ENCODE measurements around the gene UMODL1.
A peak's percentile ranks its signal among the peaks of the same experiment; 100 is the strongest.

Gene UMODL1

GRCh38 chr21:42085246-42086077 is 14.3 kb downstream of the UMODL1 start:
- no peak for DNase-seq (ENCODE audit: insufficient read length, low spot score)
- no peak for TF ChIP-seq POLR2A (IDR thresholded peaks at IDR 0.05; ENCODE audit: low read depth, low read length)
- FAIRE-seq: no peak

- DNase-seq (ENCODE audit: insufficient read length, low spot score) (no peak), FAIRE-seq (no peak)
- TF ChIP-seq POLR2A (IDR thresholded peaks at IDR 0.05; ENCODE audit: low read depth, low read length): no peak
These were observed 15.9 kb downstream of the UMODL1 start for GRCh38 chr21:42086969-42087368.

- FAIRE-seq: no peak
- no peak for DNase-seq (ENCODE audit: insufficient read length, low spot score)
These were observed 17.0 kb downstream of the UMODL1 start for GRCh38 chr21:42088148-42088547.

GRCh38 chr21:42088658-42089057 is 17.5 kb downstream of the UMODL1 start:
- no peak for FAIRE-seq
- no peak for DNase-seq (ENCODE audit: insufficient read length, low spot score)
- no peak for TF ChIP-seq POLR2A (IDR thresholded peaks at IDR 0.05; ENCODE audit: low read depth, low read length)

More at GRCh38 chr21:42088148-42088547, 17.0 kb downstream of the UMODL1 start:
- no peak for TF ChIP-seq POLR2A (IDR thresholded peaks at IDR 0.05; ENCODE audit: low read depth, low read length)

GRCh38 chr21:42089093-42089631 is 18.0 kb downstream of the UMODL1 start:
- TF ChIP-seq POLR2A (IDR thresholded peaks at IDR 0.05; ENCODE audit: low read depth, low read length): no peak
- no peak for FAIRE-seq
- DNase-seq (ENCODE audit: insufficient read length, low spot score): no peak

- TF ChIP-seq POLR2A (IDR thresholded peaks at IDR 0.05; ENCODE audit: low read depth, low read length): no peak
- FAIRE-seq: no peak
These were observed 18.7 kb downstream of the UMODL1 start for GRCh38 chr21:42089665-42090310.

GRCh38 chr21:42091899-42092508 is 20.9 kb downstream of the UMODL1 start:
- no peak for DNase-seq (ENCODE audit: insufficient read length, low spot score)

More at GRCh38 chr21:42089665-42090310, 18.7 kb downstream of the UMODL1 start:
- no peak for DNase-seq (ENCODE audit: insufficient read length, low spot score)

GRCh38 chr21:42092771-42093170 is 21.7 kb downstream of the UMODL1 start:
- no peak for FAIRE-seq
- no peak for TF ChIP-seq POLR2A (IDR thresholded peaks at IDR 0.05; ENCODE audit: low read depth, low read length)
- no peak for DNase-seq (ENCODE audit: insufficient read length, low spot score)

More at GRCh38 chr21:42091899-42092508, 20.9 kb downstream of the UMODL1 start:
- no peak for TF ChIP-seq POLR2A (IDR thresholded peaks at IDR 0.05; ENCODE audit: low read depth, low read length)
- FAIRE-seq: no peak

GRCh38 chr21:42093186-42093585 is 22.1 kb downstream of the UMODL1 start:
- no peak for TF ChIP-seq POLR2A (IDR thresholded peaks at IDR 0.05; ENCODE audit: low read depth, low read length)
- FAIRE-seq (no peak), DNase-seq (ENCODE audit: insufficient read length, low spot score) (no peak)

- FAIRE-seq: peak; percentile 58
- peak; percentile 99 for DNase-seq (ENCODE audit: insufficient read length, low spot score)
These were observed 22.9 kb downstream of the UMODL1 start for GRCh38 chr21:42093991-42094421.

GRCh38 chr21:42094811-42095210 is 23.7 kb downstream of the UMODL1 start:
- FAIRE-seq (no peak), DNase-seq (ENCODE audit: insufficient read length, low spot score) (no peak)
- no peak for TF ChIP-seq POLR2A (IDR thresholded peaks at IDR 0.05; ENCODE audit: low read depth, low read length)

More at GRCh38 chr21:42093991-42094421, 22.9 kb downstream of the UMODL1 start:
- TF ChIP-seq POLR2A (IDR thresholded peaks at IDR 0.05; ENCODE audit: low read depth, low read length): no peak

GRCh38 chr21:42095581-42095980 is 24.5 kb downstream of the UMODL1 start:
- no peak for TF ChIP-seq POLR2A (IDR thresholded peaks at IDR 0.05; ENCODE audit: low read depth, low read length)
- DNase-seq (ENCODE audit: insufficient read length, low spot score) (no peak), FAIRE-seq (no peak)

GRCh38 chr21:42096566-42096965 is 25.4 kb downstream of the UMODL1 start:
- TF ChIP-seq POLR2A (IDR thresholded peaks at IDR 0.05; ENCODE audit: low read depth, low read length): no peak
- DNase-seq (ENCODE audit: insufficient read length, low spot score) (no peak), FAIRE-seq (no peak)

- DNase-seq (ENCODE audit: insufficient read length, low spot score): no peak
- TF ChIP-seq POLR2A (IDR thresholded peaks at IDR 0.05; ENCODE audit: low read depth, low read length): no peak
- no peak for FAIRE-seq
These were observed 26.2 kb downstream of the UMODL1 start for GRCh38 chr21:42097274-42097673.

Measured in H54 (cell line).